Left cardiac atrium (tissue), 4 donors: ENCODE results near the gene LINS1. TPM values are rescaled to one million over a fixed set of nuclear protein-coding genes. Genes with fewer than 3 reads are reported as not detected.
"Not testable (repeated sequence)": the region's sequence is repeated elsewhere in the genome, so short reads cannot be mapped to it uniquely, and the experiment has no call there.

ENCODE experiments used
- ATAC-seq, 2 donors: fragments of 200-7000 bp; cut with Tn5 transposase; one replicate each; pipeline ENCODE4 v1.9.1; 2020; ENCODE audit warnings: mild to moderate bottlenecking in 2 of 2, moderate library complexity in 2 of 2
- DNase-seq: peaks from one replicate; pipeline ENCODE4 v3.0.0-alpha.2; 2020
- intact Hi-C, 2 donors: fragments of 100-400 bp; cut with DNase I; formaldehyde crosslinking; loops; one replicate each; pipeline versions ENCODE4 v1.14.1 to v1.15.1; 2022 to 2023
- total RNA-seq, 2 donors: library from RNA; stranded (reverse); fragmentation: NEBNext Ultra II Directional; extraction: Animal tissue kit (Norgen Biotek cat#: 25700); gene quantifications; one replicate each; pipeline ENCODE4 v1.2.1, GENCODE V29; 2021
- donor health status: DM: no; HTN: yes; CAD: no.
- donor health status: DM: no; HTN: yes; CAD: no; lungs with severe emphysema.
- donor health status: DM: yes; HTN: yes; CAD: no.
- donor health status: Dilated cardiomyopathy.

Gene LINS1
- total RNA-seq, 2 donors from 2014 or later = 9.4 to 10.6 TPM

DNA sequence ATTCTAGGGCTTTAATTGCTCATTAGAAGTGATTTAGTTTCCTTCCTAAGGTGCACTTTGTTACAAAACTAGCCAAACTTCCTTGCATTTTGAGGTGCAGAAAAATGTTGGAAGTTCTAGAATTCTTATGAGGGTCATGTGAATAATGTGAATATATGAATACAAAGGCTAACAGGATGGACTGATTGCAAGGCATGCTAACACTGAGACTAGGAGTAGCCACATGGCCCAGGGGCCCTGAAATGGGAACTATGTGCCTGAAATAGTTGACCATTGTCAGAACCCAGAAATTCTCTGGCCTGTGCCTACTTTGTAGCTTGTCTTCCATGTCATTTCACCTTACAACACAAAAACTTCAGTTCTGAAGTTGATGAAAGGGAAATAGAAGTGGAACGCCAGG, 11.2 kb upstream of the LINS1 start:
- intact Hi-C loops = no loop called here
- no peak for ATAC-seq
- DNase-seq = no peak

DNA sequence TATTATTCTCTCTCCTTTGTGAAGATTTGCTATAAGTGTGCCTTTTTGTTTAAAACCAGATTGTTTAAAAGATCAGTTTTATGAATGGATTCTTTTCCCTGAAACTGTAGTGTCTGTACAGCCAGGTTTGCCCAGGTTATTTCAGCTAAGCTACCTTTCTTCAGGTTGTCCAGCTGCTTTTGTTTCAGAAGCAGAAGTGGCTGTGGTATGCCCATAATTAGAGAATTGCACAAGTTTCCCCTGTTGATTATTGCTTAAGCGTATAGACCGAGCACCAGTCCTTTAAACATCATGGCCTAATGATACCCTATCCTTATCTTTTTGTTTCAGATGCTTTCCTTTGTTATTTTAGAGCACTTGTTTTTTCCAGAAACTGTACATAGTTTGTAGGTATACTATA, 10.6 kb upstream of the LINS1 start:
- intact Hi-C loops = no loop called here
- no peak for ATAC-seq
- DNase-seq = no peak

DNA sequence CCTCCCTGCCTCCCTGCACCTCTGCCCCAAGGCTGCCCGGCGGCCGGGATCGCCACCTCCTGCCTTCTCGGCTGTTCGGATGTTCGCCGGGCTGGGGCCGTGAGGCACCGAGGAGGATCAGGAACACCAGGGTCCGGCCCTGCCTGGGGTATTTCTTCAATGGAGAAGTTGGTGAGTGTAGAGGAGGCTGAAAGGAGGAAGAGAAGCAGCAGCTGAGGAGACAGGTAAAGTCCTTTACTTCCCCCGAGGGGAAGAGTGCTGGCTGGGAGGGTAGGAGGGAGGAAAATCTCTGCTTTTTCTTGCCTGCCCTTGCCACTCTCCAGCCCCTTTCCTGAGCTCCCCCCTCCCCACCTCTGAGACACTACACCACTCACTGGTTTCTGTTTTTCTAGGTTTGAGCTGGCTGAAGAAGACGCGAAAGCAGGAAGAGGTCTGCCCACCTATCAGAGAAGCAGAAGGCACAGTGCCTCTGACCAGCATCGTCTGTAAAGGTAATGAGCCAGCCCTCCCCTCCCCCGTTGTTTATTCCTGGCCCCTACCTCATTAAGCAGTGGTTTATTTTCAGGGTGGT, 924 bp upstream of the LINS1 start:
- intact Hi-C loops = no loop called here
- no peak for DNase-seq
- ATAC-seq = no peak

DNA sequence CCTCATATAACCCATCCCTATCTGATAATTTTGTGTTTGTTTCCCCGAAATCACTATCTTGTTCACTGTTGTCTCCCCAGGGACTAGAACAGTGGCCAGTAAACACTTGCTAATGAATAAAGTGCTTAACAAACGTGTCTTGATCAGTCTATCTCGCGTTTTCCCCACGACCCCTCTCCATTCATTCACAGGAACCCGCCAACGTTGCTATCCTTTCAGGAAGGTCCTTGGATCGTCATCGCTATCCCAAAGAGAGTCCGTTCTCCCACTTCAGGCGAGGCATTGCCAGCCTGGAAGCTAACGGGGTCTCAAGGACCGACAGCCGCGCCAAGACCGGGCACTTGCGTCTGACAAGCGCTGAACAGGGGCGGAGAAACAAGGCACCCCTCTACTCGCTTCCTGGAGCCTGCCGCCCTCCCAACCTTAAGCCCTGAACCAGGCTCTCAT, 344 bp downstream of the LINS1 start:
- peak; percentile 16 to 43 for ATAC-seq
- DNase-seq = no peak
- intact Hi-C loops = no loop called here

DNA sequence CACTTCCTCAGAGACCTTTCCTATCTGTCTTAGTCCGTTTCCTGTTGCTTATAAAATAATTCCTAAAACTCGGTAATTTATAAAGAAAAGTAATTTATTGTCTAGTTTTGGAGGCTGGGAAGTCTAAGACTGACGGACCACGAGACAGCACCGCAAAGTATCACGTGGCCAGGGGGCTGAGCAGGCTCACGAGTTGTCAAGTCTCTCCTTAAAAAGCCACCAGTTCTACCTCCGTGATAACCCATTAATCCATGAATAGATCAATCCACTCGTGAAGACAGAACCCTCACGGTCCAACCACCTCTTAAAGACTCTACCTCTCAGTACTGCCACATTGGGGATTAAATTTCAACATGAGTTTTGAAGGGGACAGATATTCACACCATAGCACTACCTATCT, 821 bp downstream of the LINS1 start:
- intact Hi-C loops = no loop called here
- DNase-seq = no peak
- no peak for ATAC-seq

DNA sequence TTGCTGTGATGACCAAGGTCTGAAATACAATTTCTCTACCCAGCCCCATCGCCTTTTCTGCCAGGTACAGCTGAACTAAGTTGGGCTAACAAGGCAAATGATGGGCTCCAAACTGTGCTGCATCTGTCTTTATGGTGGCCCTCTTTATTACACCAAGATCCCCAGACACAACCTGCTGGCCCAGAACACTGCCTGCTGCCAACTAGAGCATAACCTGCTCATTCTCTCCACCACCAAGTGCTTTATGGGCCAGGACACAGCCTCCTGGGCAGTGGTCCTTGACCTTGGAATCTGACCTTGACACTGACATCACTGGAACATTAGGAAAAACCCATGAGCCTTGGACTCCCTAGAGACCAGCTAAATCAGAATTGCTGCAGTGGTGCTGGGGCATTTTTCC, 3.3 kb downstream of the LINS1 start:
- intact Hi-C loops = no loop called here
- DNase-seq = no peak
- no peak for ATAC-seq

DNA sequence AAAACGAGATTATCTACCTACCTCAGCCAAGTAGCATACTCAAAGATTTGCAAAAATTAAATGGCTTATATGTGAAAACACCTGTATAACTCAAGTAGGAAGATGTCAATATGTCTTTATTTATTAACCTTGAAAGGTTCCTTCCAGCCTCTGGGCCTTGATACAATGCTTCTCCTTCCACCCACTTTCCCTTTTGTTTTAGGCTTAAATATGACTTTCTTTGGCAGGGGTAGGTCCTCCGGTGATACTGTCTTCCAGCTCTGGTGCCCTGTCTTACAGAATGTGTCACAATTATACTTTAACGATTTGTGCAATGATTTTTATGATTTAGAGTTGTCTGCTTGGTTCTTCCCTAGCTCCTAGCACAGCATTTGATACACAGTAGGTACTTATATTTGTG, 4.1 kb downstream of the LINS1 start:
- intact Hi-C loops = no loop called here
- no peak for ATAC-seq
- DNase-seq = no peak

DNA sequence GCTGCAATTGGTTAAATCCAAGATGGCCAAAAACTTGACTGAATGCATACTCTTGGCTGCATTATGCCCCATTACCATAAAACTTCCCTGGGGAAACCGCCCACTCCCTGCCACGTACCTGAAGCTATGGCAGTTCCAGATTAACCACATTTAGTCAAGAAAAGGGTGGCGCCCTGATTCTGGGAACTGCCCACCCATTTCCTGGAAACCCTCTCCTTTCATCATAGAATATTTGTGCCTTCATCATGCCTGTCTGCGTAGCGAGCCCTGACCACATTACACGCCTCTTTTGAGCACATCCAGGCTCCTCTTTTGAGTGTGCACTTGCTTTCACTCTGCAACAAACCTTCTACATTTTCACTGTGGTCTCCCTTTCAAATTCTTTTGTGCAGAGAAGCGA, 5.2 kb downstream of the LINS1 start:
- peak; percentile 25 to 73 for ATAC-seq
- DNase-seq = peak; percentile 32
- intact Hi-C loops = no loop called here

DNA sequence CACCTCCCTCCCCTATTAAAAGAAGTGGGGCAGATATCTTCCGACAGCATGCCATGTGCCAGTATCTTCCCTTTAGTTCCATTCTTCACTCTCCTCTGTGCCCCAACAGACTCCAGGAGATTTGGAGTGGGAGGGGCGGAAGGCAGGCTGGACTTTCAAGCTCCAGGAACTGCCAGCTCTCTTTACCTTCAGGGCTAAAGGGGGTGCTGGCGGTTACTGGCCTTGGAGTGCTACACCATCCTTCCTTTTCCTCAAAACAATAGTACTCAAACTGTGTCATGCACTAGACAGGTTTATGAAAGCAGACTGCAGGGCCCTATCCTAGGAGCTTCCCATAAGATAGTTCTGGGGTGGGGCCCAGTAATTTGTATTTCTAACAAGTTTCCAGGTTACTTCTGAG, 6.0 kb downstream of the LINS1 start:
- no peak for DNase-seq
- intact Hi-C loops = no loop called here
- peak in 1 of 2 donors; percentile 70 for ATAC-seq

DNA sequence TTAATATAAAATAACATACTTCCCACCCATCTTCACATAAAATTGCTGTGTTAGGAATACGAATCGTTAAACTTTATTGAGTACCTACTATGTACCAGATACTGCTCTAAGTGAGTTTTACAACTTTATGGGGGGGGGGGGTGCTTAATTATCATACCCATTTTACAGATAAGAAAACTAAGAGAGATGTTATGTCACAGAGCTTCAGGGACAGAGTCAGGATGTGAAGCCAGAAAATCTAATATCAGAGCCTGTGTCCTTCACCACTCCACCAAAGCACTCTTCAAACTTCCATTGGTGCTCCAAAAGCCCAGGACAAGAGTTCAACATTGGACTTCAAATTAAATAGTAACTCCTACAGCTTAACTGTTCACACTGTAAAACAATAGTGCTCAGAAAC, 8.6 kb downstream of the LINS1 start:
- DNase-seq (no peak), ATAC-seq (no peak)
- intact Hi-C loops = no loop called here

DNA sequence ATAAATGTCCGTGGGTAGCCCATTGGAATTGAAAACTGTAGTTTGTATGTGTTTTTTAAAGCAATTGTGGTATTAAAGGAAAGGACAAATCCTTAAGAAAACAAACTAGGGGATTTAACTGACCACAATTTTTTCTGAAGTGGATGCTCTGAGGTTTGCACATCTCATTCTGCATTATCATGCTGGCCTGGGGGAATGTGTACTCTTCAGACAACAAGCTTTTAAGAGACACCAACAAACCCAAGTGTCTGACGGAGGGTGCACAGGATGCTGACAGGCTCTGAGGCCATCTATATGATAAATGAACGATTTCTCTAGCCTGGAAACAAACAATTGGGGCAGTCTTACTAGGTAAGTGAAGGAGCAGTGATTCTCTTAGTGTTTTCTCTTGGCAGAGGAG, 9.1 kb downstream of the LINS1 start:
- ATAC-seq (no peak), DNase-seq (no peak)
- intact Hi-C loops = no loop called here

DNA sequence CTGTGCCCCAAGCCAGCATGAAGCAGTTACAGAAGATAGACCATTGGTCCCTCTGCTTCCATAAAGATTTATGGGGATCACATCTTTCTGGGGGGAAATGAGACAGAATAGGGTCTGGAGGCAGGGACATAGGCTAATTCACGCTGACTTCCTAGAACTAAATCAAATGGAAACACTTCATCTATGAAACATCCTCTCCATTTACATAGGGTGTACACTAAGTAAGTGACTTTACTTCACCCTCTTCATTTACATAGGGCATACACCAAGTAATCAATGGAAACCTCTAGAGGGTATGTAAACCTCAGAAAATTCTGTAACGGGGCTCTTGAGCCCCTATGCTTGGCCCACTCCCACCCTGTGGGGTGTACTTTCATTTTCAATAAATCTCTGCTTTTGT, 10.1 kb downstream of the LINS1 start:
- DNase-seq = no peak
- ATAC-seq = no peak
- intact Hi-C loops = no loop called here

DNA sequence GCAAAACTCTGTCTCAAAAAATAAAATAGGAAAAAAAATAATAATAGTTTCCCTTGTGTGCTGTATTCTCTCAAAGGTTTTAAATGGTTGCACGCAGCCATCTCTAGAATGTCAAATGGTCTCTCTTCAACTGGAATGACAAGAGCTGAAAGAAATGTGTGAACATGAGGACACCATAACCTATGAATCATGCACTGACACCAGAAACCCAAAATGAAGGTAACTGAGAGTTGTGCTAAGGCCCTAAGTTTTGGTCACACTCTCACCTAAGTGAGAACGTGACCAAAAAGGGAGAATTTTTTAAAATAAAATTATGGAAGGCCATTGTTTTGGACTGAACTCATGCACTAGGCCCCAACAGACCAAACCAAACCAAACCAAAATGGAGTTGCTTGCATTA, 10.8 kb downstream of the LINS1 start:
- ATAC-seq, intact Hi-C loops, DNase-seq: not testable (repeated sequence)

DNA sequence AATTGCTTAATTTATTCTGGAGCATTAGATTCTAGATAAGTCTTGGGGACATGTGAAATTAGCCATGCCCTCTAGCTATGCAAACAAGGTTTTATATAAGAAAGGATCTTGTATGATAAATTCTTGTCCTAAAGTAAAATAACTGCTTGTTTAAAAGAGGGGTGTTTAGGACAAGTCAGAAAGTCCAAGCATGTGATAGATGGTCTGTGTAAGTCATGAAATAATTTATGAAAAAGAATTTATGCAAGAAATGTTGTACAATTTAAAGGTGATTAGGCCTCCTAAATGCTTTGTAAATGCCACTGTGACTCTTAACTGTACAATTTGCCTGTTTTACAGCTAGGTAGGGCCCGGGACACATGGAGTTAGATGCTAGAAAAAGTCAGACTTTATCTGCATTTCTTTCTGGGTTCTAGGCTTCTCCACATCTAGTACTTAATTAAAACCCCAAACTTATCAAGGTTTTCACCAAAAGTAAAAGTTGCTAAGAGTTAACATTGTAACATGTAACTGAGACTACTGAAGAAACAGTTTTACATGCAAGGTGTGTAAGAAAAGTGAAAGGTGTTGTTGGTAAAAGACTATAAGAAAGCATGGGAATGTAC, 13.2 kb downstream of the LINS1 start:
- ATAC-seq = no peak
- no peak for DNase-seq
- intact Hi-C loops = no loop called here

DNA sequence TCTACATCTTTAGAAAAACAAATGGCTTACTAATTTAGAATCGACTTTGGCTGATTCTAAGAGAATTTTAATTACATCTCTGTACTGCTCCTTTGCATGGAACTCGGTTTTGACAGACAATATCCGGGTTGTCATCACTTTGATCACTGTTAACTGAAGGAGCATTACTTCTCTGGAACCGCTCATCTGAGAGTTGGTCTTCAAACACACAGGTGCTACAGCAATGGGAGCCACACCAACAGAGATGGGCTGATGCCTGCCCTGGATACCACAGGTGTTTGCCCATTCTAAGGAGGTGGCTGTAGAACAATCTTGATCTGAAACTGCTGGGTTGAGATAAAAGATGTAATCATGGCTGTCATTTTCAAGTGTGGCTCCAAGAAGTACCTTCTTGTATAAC, 21.6 kb downstream of the LINS1 start:
- ATAC-seq = no peak
- intact Hi-C loops = no loop called here
- DNase-seq = no peak

DNA sequence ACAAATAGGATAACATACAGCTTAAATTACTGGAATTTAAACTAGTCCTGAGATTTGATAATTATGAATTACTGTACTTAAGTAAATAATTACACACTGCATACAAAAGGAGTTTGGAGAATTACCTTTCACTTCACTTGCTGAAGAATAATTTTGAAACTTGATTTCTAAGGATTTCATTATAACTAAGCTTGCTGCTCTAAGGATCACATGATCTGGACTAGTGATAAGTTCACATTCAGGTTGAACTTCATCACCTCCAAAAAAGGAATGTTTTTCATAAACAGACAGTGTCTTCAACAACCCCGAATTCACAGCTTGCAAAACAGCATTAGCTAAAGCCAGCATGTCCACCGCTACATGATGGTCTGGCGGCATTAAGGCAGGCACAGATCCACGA, 28.5 kb downstream of the LINS1 start:
- intact Hi-C loops = loop anchor here in 1 of 2 donors (5.0 kb wide), 1 partner anchor 221 kb away; no protein-coding TSS in a partner anchor
- DNase-seq (no peak), ATAC-seq (no peak)

DNA sequence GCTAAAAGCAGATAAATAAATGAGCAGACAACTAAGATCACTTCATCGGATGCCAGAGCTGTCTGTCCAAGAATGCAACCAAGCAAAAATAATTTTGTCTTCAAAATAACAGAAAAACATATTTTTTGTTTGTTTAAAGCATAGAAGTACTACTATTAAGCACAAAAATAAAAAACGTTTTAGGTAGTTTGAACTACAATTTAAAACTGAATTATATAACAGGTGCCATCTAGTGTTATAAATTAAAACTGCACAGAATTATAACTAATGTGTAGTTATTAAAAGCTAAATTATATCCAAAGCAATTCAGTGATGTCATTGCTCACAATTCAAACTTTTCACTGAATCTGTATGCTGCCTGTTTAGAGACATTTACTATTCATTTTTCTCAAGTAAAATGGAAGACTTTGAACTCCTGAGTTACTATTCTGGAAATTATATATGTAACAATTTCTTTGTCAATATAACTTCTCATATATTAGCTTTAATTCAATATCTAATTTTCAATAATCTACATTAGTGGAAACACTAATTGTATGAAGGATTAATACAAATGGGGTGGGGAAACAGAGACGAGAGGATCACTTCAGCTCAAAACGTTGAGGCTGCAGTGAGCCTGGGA, 29.5 kb downstream of the LINS1 start:
- intact Hi-C loops = loop anchor here in 1 of 2 donors (5.0 kb wide), 1 partner anchor 220 kb away; no protein-coding TSS in a partner anchor
- no peak for DNase-seq
- ATAC-seq = peak in 1 of 2 donors; percentile 27

DNA sequence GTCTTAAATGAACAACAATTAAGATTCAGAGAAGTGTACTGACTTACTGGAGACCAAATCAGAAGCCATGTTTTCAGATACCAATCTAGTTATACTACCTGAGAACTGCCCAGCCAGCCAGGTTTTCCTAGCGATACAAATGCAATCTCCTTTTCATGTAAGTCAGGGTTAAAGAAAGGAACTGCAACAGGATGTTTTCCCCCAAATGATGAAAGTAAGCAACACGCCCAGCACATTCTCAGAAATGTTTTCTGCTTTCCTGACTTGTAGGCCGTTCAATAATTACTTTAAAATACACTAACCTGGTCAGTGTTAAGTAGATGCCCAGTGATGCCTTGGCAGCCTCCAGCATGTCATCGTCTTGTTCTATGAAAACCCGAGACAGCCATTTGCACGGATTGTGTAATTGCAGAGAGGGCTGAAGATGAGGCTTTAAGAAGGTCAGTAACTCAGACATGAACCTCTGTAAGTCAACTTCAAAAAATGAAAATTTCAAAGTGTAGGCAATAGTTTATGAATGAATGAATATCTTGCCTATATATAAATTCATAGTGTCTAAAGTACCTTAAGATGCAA, 30.3 kb downstream of the LINS1 start:
- intact Hi-C loops = loop anchor here in 1 of 2 donors (5.0 kb wide), 1 partner anchor 219 kb away; no protein-coding TSS in a partner anchor
- DNase-seq (no peak), ATAC-seq (no peak)

DNA sequence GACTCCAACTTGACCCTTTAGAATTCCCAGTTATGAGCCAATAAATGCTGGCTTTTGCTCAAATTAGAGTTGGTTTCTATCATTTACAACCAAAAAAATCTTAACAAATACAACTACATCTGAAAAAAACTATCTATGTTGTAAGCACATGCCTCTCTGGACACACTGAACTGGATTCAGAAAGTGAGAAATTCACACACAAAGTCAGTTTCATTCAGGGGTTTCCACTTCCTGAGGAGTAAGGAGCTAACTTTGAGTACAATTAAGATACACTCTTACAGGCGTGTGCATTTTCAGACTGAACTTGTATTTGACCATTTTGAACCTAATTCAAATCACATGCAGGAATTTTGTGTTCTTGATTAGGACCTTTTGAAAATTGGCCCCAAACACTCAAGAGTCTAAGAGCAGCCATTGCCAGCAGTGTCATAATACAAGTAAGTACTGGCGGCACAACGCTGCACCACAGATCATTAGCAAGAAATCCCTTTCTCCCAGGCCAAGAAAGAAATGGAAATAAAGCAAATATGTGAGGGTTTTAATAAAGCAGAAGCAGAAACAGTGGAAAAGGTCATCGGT, 31.2 kb downstream of the LINS1 start:
- intact Hi-C loops = loop anchor here in 1 of 2 donors (5.0 kb wide), 1 partner anchor 219 kb away; no protein-coding TSS in a partner anchor
- peak in 1 of 2 donors; percentile 41 for ATAC-seq
- no peak for DNase-seq

DNA sequence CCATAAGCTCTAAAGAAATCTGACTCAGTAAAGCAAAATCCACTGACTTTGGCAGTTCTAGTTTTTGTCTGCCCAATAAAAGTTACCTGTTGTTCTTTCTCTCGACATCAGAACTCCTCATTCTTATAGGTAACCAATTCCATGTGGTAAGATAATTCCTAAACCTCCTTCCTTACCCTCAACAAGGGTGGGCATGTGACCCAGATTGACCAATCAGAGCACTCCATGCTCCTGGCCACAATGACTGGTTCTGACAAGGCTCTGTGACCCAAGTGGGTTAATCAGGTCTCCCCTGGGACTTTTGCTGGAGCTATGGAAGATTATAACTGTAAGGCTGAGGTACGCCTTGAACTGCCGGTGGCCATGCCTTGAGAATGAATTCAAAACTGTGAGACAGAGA, 31.7 kb downstream of the LINS1 start:
- DNase-seq (no peak), ATAC-seq (no peak)
- intact Hi-C loops = loop anchor here in 1 of 2 donors (5.0 kb wide), 1 partner anchor 218 kb away; no protein-coding TSS in a partner anchor
